Activated CD8-positive, alpha-beta memory T cell treated with anti-CD3 and anti-CD28 coated beads, Interleukin-2, amount 50 U/mL, for 48 hours (primary cell): ENCODE results near the gene PDE4D.

Experiments
- DNase-seq: peaks from one replicate; pipeline ENCODE4 v3.0.0-alpha.2; 2020

PDE4D gene

GRCh38 chr5:59648949-59649921 is 244.3 kb downstream of the PDE4D start:
- DNase-seq = no peak

- DNase-seq = no peak
Observed at GRCh38 chr5:59648038-59648831, 245.3 kb downstream of the PDE4D start.

- DNase-seq = no peak
Observed at GRCh38 chr5:59645380-59645779, 248.1 kb downstream of the PDE4D start.

- no peak for DNase-seq
Observed at GRCh38 chr5:59640411-59640810, 253.1 kb downstream of the PDE4D start.

- no peak for DNase-seq
Observed at GRCh38 chr5:59637884-59638580, 255.5 kb downstream of the PDE4D start.

- no peak for DNase-seq
Observed at GRCh38 chr5:59629561-59629960, 264.0 kb downstream of the PDE4D start.

GRCh38 chr5:59628062-59628828 is 265.3 kb downstream of the PDE4D start:
- DNase-seq = no peak

- no peak for DNase-seq
Observed at GRCh38 chr5:59624898-59625297, 268.6 kb downstream of the PDE4D start.

GRCh38 chr5:59622848-59623247 is 270.7 kb downstream of the PDE4D start:
- DNase-seq = no peak

- DNase-seq = no peak
Observed at GRCh38 chr5:59621477-59621876, 272.0 kb downstream of the PDE4D start.

GRCh38 chr5:59620535-59621212 is 272.9 kb downstream of the PDE4D start:
- DNase-seq = no peak

GRCh38 chr5:59618644-59619043 is 274.9 kb downstream of the PDE4D start:
- DNase-seq = no peak

- no peak for DNase-seq
Observed at GRCh38 chr5:59617186-59617771, 276.2 kb downstream of the PDE4D start.

GRCh38 chr5:59616413-59616812 is 277.1 kb downstream of the PDE4D start:
- no peak for DNase-seq

GRCh38 chr5:59615272-59615671 is 278.3 kb downstream of the PDE4D start:
- DNase-seq = no peak

GRCh38 chr5:59609501-59610265 is 283.8 kb downstream of the PDE4D start:
- DNase-seq = no peak

- DNase-seq = no peak
Observed at GRCh38 chr5:59608745-59609144, 284.8 kb downstream of the PDE4D start.

- DNase-seq = no peak
Observed at GRCh38 chr5:59607138-59607765, 286.3 kb downstream of the PDE4D start.

GRCh38 chr5:59605915-59606314 is 287.6 kb downstream of the PDE4D start:
- DNase-seq = no peak

- no peak for DNase-seq
Observed at GRCh38 chr5:59604111-59604510, 289.4 kb downstream of the PDE4D start.
